ENCODE results near the gene EPB41L3.

Gene EPB41L3

DNA sequence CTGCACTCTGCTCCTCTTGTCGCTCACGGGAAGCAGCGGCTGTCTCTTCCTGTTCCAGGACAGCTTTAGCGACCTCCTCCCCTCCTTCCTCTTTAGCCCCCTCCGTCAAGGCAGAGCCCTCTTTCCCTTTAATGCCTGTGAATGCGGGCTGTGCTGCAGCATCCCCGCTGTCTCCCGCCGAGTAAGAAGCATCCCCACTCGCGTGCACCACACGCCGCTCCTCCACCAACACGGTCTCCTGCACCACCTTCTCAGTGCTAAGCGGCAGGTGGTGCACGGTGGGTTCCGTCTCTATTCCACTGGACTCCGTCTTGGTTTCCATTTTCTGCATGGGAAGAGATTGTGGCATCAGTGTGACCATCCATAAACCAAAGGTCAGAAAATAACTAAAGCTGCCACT, 146.7 kb downstream of the EPB41L3 start:
- TF ChIP-seq ZFX (IDR thresholded peaks at IDR 0.05; ENCODE audit: borderline replicate concordance), result no peak
- TF ChIP-seq, protein P1, sequence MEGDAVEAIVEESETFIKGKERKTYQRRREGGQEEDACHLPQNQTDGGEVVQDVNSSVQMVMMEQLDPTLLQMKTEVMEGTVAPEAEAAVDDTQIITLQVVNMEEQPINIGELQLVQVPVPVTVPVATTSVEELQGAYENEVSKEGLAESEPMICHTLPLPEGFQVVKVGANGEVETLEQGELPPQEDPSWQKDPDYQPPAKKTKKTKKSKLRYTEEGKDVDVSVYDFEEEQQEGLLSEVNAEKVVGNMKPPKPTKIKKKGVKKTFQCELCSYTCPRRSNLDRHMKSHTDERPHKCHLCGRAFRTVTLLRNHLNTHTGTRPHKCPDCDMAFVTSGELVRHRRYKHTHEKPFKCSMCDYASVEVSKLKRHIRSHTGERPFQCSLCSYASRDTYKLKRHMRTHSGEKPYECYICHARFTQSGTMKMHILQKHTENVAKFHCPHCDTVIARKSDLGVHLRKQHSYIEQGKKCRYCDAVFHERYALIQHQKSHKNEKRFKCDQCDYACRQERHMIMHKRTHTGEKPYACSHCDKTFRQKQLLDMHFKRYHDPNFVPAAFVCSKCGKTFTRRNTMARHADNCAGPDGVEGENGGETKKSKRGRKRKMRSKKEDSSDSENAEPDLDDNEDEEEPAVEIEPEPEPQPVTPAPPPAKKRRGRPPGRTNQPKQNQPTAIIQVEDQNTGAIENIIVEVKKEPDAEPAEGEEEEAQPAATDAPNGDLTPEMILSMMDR (IDR thresholded peaks at IDR 0.05), result no peak
- H3K27ac ChIP-seq, result no peak overlapping the region

DNA sequence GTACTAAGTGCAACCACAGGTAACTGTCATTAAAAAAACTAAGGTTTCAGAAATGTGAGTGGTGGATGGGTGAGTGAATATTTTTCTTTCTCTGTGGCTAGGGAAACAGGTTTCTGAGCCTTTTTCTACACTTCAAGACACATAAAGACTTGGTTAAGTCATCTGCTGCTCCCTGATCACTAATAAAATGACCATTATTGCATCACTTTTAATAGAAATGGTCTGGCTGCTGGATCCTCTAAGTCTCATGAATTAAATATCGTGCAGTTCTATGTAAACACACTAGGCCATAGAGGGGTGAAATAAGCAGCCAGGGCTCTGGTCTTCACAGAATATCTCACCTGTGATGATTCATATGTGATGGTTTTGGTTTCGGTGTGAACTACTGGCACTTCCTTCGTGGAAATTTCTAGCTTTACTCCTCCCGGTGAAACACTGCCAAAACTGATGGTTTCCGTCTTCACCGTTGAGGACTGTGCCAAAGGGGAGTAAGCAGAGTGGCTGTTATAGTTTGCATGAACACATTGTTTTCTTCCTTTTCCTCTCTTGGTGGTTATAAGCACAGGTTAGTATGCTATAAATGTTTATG, 147.8 kb downstream of the EPB41L3 start:
- H3K27ac ChIP-seq, result no peak overlapping the region
- TF ChIP-seq, protein P1 (IDR thresholded peaks at IDR 0.05), result no peak
- TF ChIP-seq ZFX (IDR thresholded peaks at IDR 0.05; ENCODE audit: borderline replicate concordance), result no peak

DNA sequence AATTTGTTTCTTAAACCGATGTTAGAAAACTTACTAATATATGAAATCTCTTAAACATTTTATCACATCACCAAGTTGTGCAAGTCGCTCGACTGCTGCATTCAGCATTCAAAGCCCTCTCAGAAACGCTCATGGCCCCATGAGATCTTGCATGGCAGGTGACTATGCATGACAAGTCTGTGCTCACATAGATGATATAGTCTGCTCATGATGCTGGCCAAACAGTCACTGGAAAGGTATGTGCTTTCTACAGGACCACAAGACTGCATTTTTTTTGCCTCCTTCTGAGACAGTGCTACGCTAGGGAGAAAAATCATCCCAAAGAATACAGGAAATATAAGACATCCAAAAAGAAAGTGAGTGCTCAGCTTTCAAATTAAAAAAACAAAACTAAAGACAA, 150.0 kb downstream of the EPB41L3 start:
- TF ChIP-seq, protein P1 (IDR thresholded peaks at IDR 0.05), result no peak
- TF ChIP-seq ZFX (IDR thresholded peaks at IDR 0.05; ENCODE audit: borderline replicate concordance), result no peak
- no peak overlapping the region for H3K27ac ChIP-seq

DNA sequence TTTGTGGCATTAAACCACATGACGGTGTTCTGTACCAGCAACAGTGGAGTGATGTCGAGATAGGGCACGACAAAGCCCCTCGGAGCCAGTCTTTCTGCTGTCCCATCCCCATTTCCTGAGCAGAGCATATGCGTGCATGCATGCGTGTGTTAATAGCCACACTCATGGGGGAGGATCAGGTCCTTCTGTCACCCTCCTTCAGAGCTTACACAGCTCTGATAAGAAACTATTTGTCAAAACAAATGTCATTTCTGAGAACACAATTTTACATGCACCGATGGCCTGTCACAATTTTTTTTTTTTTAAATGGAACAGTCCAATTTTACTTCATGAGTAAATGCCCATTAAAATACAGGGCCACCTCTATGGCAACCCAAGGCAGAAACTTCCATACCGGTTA, 152.4 kb downstream of the EPB41L3 start:
- H3K27ac ChIP-seq, result no peak overlapping the region

DNA sequence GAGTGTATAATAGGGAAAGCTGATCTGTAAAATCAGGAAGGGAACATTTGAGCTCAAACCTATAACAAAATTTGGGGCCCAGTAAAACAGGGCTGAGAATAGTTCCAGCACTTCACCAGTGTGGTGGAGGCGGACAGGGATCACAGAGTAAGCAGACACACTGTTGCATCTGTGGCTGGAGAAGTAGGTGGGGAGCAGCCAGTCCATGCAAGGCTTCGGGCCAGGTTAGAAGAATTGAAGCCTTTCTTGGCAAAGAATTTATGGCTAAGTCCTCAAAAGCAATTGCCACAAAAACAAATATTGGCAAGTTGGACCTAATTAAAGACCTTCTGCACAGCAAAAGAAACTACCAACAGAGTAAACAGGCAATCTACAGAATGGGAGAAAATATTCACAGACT, 154.4 kb downstream of the EPB41L3 start:
- no peak for TF ChIP-seq ZFX (IDR thresholded peaks at IDR 0.05; ENCODE audit: borderline replicate concordance)
- TF ChIP-seq, protein P1 (IDR thresholded peaks at IDR 0.05), result no peak
- no peak overlapping the region for H3K27ac ChIP-seq

More for the DNA sequence above, 152.4 kb downstream of the EPB41L3 start:
- TF ChIP-seq ZFX (IDR thresholded peaks at IDR 0.05; ENCODE audit: borderline replicate concordance), result no peak
- TF ChIP-seq, protein P1 (IDR thresholded peaks at IDR 0.05), result no peak

DNA sequence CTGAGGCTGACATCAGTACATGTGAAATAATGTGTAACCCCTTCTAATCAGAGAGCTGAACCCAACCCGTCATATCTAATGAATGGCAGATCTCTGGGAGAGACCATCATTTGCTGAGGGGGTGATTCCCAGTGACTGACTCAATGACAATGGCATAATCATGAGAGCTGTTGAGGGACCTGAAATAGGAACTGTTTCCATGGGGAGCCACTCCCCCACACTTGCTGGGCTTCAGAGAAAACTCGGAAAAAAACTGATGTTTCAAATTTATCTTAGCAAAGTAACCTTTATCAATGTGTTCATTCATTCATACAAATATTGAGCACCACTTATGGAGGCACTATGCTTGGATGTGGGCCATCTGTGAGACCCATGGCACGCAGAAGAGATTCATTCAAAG, 154.9 kb downstream of the EPB41L3 start:
- no peak overlapping the region for H3K27ac ChIP-seq
- TF ChIP-seq ZFX (IDR thresholded peaks at IDR 0.05; ENCODE audit: borderline replicate concordance), result no peak
- TF ChIP-seq, protein P1 (IDR thresholded peaks at IDR 0.05), result no peak

DNA sequence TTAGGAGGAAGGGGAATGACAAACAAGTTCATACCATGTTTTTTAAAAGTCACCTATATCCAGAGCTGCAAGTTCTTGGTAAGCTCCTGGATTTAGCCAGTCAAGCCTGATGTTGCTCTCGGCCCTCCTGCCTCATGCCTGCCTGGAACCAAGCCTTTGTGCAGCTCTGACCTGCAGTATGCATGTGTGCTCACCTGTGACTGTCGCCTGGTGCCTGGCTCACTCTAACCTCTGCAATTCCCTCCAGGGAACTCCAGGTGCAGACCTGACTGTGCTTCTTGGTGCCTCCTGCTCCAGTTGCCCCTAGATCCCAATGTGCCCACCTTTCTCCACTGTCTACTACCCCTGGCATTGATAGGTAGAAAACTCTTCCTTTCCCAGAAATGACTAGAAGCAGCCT, 163.2 kb downstream of the EPB41L3 start:
- no peak overlapping the region for H3K27ac ChIP-seq
- no peak for TF ChIP-seq ZFX (IDR thresholded peaks at IDR 0.05; ENCODE audit: borderline replicate concordance)
- TF ChIP-seq, protein P1 (IDR thresholded peaks at IDR 0.05), result no peak

Measured in 22Rv1 (cell line).